ENCODE data around the gene DOK3. TPM values are rescaled to one million over a fixed set of nuclear protein-coding genes. Genes with fewer than 3 reads are reported as not detected.

The DOK3 gene
- polyA plus RNA-seq, 1 donor (not counting 4 experiments of a cell fraction or from before 2014, with no cell fraction given), result 1.7 TPM

- Histone ChIP-seq H3K27ac (ENCODE audit: control insufficient read depth, insufficient read depth, low read length) (no peak overlapping the region), H3K79me2 (ENCODE audit: control insufficient read depth, insufficient read depth, low read length) (peaks cover 24% of the 10 kb centered on the region), H3K9ac (ENCODE audit: control insufficient read depth, extremely low read depth, insufficient read depth, low read length) (no peak overlapping the region), H3K9me1 (ENCODE audit: control insufficient read depth, extremely low read depth, insufficient read depth, low read length) (no peaks in the 10 kb centered on the region), H3K4me1 (ENCODE audit: control insufficient read depth, extremely low read depth, insufficient read depth, low read length) (peaks cover 8% of the 10 kb centered on the region), H2AFZ (ENCODE audit: control insufficient read depth, low read length) (no peak overlapping the region), H3K4me3 (ENCODE audit: control insufficient read depth in 2 of 3, extremely low read depth in 1 of 3, insufficient read depth in 2 of 3, low read depth in 1 of 3, low read length in 3 of 3) (no peak overlapping the region), H3K27me3 (ENCODE audit: control insufficient read depth, extremely low read depth, insufficient read depth, low read length) (no peaks in the 10 kb centered on the region), H3K4me2 (ENCODE audit: control insufficient read depth, extremely low read depth, insufficient read depth, low read depth, low read length) (no peak overlapping the region), H4K20me1 (ENCODE audit: control insufficient read depth, extremely low read depth, insufficient read depth, low read length) (no peaks in the 10 kb centered on the region), H3K9me3 (ENCODE audit: control insufficient read depth, low read depth, low read length) (no peaks in the 10 kb centered on the region), H3K36me3 (ENCODE audit: control insufficient read depth in 2 of 2, extremely low read depth in 1 of 2, insufficient read depth in 2 of 2, low read length in 2 of 2) (peaks cover 31 to 43% of the 10 kb centered on the region in 2 experiments)
- FAIRE-seq (no peak), DNase-seq (ENCODE audit: low read depth, low spot score) (no peak)
- TF ChIP-seq EZH2 (IDR thresholded peaks at IDR 0.05; ENCODE audit: low read length), result no peak
- TF ChIP-seq CTCF (optimal IDR thresholded peaks at IDR 0.05 in 1 of 3, IDR thresholded peaks at IDR 0.05 in 1 of 3, conservative IDR thresholded peaks at IDR 0.05 in 1 of 3; ENCODE audit: extremely low read depth in 1 of 3, insufficient read depth in 2 of 3, low read length in 3 of 3), result no peak
- dilution Hi-C loops (cut with MboI; ENCODE audit: extremely low pct_ligation_motif_present, low sequenced_read_pairs), result no loop called here
Measured at GRCh38 chr5:177512736-177513380, 3.2 kb upstream of the DOK3 start.

- Histone ChIP-seq H3K9me3 (ENCODE audit: control insufficient read depth, low read depth, low read length) (no peaks in the 10 kb centered on the region), H3K36me3 (ENCODE audit: control insufficient read depth in 2 of 2, extremely low read depth in 1 of 2, insufficient read depth in 2 of 2, low read length in 2 of 2) (peaks cover 33 to 43% of the 10 kb centered on the region in 2 experiments), H3K9me1 (ENCODE audit: control insufficient read depth, extremely low read depth, insufficient read depth, low read length) (no peaks in the 10 kb centered on the region), H4K20me1 (ENCODE audit: control insufficient read depth, extremely low read depth, insufficient read depth, low read length) (no peaks in the 10 kb centered on the region), H3K4me2 (ENCODE audit: control insufficient read depth, extremely low read depth, insufficient read depth, low read depth, low read length) (no peak overlapping the region), H3K27me3 (ENCODE audit: control insufficient read depth, extremely low read depth, insufficient read depth, low read length) (no peaks in the 10 kb centered on the region), H3K9ac (ENCODE audit: control insufficient read depth, extremely low read depth, insufficient read depth, low read length) (no peak overlapping the region), H3K4me1 (ENCODE audit: control insufficient read depth, extremely low read depth, insufficient read depth, low read length) (peaks cover 8% of the 10 kb centered on the region), H2AFZ (ENCODE audit: control insufficient read depth, low read length) (no peak overlapping the region), H3K4me3 (ENCODE audit: control insufficient read depth in 2 of 3, extremely low read depth in 1 of 3, insufficient read depth in 2 of 3, low read depth in 1 of 3, low read length in 3 of 3) (no peak overlapping the region), H3K27ac (ENCODE audit: control insufficient read depth, insufficient read depth, low read length) (no peak overlapping the region), H3K79me2 (ENCODE audit: control insufficient read depth, insufficient read depth, low read length) (peaks cover 24% of the 10 kb centered on the region)
- TF ChIP-seq CTCF (optimal IDR thresholded peaks at IDR 0.05 in 1 of 3, IDR thresholded peaks at IDR 0.05 in 1 of 3, conservative IDR thresholded peaks at IDR 0.05 in 1 of 3; ENCODE audit: extremely low read depth in 1 of 3, insufficient read depth in 2 of 3, low read length in 3 of 3), result no peak
- no peak for TF ChIP-seq EZH2 (IDR thresholded peaks at IDR 0.05; ENCODE audit: low read length)
- FAIRE-seq, result no peak
- dilution Hi-C loops (cut with MboI; ENCODE audit: extremely low pct_ligation_motif_present, low sequenced_read_pairs), result no loop called here
- no peak for DNase-seq (ENCODE audit: low read depth, low spot score)
Measured at GRCh38 chr5:177511796-177512675, 2.4 kb upstream of the DOK3 start.
